GM18511 (cell line): ENCODE data around the gene CD69.
"Not testable (repeated sequence)": the region's sequence is repeated elsewhere in the genome, so short reads cannot be mapped to it uniquely, and the experiment has no call there.

ENCODE experiments used
- ATAC-seq: cut with Tn5 transposase; IDR thresholded peaks from one replicate; pipeline ENCODE4 v1.9.1; 2021; ENCODE audit warnings: mild to moderate bottlenecking, moderate library complexity; ENCODE audit not compliant: unreplicated experiment

CD69 gene

DNA sequence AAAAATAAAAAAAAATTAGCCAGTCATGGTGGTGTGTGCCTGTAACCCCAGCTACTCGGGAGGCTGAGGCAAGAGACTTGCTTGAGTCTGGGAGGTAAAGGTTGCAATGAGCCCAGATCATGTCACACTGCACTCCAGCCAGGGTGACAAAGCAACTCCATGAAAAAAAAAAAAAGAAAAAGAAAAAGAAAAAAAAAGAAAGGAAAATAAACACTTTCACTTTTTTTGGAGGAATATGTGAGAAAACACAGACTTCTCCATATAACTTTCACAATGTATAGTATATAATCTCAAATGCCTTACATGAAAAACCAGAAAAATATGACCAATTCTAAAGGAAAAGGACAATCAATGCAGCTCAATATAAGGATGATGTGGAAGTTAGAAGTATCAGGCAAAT lies 36.7 kb downstream of the CD69 start:
- ATAC-seq, result no peak

DNA sequence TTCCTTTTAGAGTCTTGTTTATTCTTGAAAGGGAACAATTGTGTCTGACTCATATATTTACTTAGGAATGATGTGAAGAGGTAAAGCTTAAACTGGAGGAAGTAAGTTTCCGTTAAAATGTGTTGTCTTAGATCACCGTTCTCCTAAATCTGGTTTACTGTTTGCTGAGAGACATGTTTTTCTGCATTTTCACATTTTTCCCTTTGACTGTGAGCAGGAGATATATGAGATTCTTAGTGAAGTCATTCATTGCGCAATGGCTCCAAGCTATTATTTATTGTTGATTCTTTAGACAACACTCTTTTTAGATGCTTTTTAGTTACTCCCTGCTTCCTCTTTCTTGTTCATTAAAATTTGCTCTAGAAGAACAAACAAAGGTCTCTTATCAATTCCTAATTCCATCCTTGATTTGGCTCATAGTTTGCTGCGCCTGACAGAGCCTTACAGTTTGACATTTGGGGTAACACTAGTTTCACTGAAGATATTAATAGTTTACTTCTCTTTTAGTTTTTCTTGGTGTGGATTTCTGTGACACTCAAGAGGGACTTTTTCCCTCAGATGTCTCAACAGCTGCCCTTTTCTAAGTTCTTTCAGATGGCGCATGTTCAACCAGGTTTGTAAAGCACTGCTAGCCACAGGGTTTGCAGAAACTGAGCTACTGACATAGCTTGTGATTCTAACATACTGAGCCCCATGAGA lies 39.2 kb downstream of the CD69 start:
- peak; percentile 53 for ATAC-seq

- ATAC-seq, result no peak
These were observed 40.9 kb downstream of the CD69 start for GRCh38 chr12:9719790-9720189.

GRCh38 chr12:9718968-9719367 lies 41.7 kb downstream of the CD69 start:
- no peak for ATAC-seq

GRCh38 chr12:9717070-9717925 lies 43.4 kb downstream of the CD69 start:
- ATAC-seq, result no peak

- peak; percentile 78 for ATAC-seq
These were observed 47.6 kb downstream of the CD69 start for GRCh38 chr12:9713032-9713558.

GRCh38 chr12:9711664-9712063 lies 49.0 kb downstream of the CD69 start:
- no peak for ATAC-seq

DNA sequence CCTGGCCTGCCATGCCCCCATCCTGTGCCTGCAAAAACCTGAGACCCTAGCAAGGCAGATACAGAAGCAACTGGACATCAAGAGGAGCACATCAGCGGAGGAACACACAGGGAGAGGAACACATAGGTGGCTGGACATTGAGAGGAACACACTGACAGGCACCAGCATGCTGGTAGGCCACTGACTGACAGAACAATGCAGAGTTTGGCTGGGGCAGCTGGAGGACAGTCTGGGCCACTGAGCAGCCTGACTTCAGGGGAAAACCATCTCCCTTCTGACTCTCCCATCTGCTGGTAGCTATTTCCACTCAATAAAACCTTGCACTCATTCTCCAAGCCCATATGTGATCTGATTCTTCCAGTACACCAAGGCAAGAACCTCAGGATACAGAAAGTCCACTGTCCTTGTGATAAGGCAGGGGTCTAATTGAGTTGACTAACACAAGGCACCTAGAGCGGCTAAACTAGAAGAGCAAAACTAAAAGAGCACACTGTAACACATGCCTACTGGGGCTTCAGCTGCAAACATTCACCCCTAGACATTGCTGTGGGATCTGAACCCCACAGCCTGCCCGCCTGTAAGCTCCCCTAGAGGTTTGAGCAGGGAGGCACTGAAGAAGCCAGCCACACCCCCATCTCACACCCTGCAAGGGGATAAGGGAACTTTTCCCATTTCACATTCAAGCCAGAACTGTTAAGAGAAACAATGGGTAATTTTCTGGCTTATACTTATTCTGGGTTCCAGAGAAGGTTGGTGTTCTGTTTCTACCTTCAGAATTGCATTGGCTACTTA lies 49.9 kb downstream of the CD69 start:
- no peak for ATAC-seq

- no peak for ATAC-seq
These were observed 51.8 kb downstream of the CD69 start for GRCh38 chr12:9708853-9709252.

GRCh38 chr12:9707864-9708808 lies 52.6 kb downstream of the CD69 start:
- no peak for ATAC-seq

GRCh38 chr12:9707356-9707755 lies 53.3 kb downstream of the CD69 start:
- ATAC-seq, result no peak

DNA sequence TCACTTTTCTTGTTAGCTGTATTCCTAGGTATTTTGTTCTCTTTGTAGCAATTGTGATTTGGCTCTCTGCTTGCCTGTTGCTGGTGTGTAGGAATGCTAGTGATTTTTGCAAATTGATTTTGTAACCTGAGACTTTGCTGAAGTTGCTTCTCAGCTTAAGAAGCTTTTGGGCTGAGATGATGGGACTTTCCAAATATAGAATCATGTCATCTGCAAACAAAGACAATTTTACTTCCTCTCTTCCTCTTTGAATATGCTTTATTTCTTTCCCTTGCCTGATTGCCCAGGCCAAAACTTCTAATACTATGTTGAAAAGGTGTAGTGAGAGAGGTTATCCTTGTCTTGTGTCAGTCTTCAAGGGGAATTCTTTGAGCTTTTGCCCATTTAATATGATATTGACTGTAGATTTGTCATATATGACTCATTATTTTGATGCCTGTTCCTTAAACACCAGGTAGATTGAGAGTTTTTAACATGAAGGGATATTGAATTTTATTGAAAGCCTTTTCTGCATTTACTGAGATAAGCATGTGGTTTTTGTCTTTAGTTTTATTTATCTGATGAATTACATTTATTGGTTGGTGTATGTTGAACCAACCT lies 54.5 kb downstream of the CD69 start:
- ATAC-seq, result no peak

- not testable (repeated sequence) for ATAC-seq
These were observed 56.1 kb downstream of the CD69 start for GRCh38 chr12:9704561-9704960.
